Tibial nerve (tissue), 3 donors: ENCODE results near the gene RPAP3.

ENCODE experiments used
- CTCF ChIP-seq, 5 experiments: fragments of 200-600 bp in 3 of 5; fragments of 450-650 bp in 2 of 5; sonication (generic) in 3 of 5; IDR thresholded peaks; one replicate each; pipeline ENCODE4 v1.5.1; 2016 to 2019; ENCODE audit warnings: antibody characterized with exemption in 5 of 5, mild to moderate bottlenecking in 3 of 5, moderate library complexity in 2 of 5
- POLR2A ChIP-seq, 2 donors: fragments of 450-650 bp; IDR thresholded peaks; one replicate each; pipeline ENCODE4 v1.6.1; 2017; ENCODE audit warnings: antibody characterized with exemption in 2 of 2, mild to moderate bottlenecking in 2 of 2, moderate library complexity in 2 of 2

- TF ChIP-seq CTCF (IDR thresholded peaks at IDR 0.05) (no peak), POLR2A (IDR thresholded peaks at IDR 0.05) (no peak)
These were observed 45.7 kb upstream of the RPAP3 start for GRCh38 chr12:47751561-47751960.
